Measurements from ENCODE around the gene TMEM120B.
A peak's percentile ranks its signal among the peaks of the same experiment; 100 is the strongest.

The TMEM120B gene

DNA sequence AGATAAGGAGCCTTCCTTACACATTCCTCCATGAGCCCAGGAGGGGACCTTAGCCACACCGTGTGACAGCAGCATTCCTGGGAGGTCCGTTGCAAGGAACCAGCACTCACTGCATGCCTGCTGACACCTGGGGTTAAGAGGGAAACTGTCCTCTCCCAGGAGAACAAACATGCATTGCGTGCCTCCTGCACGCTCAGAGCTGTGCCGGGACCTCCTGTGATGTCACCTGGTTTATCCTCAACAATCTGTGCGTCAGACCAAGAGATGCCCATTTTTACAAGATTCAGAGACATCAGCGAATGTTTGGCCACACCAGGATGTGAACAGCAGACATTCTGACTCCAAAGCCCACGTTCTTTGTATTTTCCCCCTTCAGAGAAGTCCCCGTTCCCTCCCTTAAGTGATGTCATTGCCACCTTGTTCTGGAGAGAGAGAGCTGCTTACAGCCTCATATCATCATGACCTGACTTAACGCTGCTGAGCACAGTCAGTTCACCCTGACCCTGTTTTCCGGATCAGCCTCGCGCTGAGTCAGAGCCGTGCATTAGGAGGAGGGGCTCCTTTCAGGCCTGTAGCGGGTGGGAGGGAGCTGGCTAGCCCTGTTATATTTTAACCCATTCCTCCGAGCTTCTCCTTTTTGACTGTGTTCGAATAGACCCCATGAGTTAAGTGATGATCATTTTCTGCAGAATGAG, 36.2 kb downstream of the TMEM120B start:
- peak; percentile 91 for DNase-seq (ENCODE audit: low read depth)
- TF ChIP-seq, protein P1, sequence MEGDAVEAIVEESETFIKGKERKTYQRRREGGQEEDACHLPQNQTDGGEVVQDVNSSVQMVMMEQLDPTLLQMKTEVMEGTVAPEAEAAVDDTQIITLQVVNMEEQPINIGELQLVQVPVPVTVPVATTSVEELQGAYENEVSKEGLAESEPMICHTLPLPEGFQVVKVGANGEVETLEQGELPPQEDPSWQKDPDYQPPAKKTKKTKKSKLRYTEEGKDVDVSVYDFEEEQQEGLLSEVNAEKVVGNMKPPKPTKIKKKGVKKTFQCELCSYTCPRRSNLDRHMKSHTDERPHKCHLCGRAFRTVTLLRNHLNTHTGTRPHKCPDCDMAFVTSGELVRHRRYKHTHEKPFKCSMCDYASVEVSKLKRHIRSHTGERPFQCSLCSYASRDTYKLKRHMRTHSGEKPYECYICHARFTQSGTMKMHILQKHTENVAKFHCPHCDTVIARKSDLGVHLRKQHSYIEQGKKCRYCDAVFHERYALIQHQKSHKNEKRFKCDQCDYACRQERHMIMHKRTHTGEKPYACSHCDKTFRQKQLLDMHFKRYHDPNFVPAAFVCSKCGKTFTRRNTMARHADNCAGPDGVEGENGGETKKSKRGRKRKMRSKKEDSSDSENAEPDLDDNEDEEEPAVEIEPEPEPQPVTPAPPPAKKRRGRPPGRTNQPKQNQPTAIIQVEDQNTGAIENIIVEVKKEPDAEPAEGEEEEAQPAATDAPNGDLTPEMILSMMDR (IDR thresholded peaks at IDR 0.05; ENCODE audit: low read length, missing control alignments), result no peak
- H3K4me3 ChIP-seq (replicated peaks; ENCODE audit: low read depth, low read length), result no peak overlapping the region

DNA sequence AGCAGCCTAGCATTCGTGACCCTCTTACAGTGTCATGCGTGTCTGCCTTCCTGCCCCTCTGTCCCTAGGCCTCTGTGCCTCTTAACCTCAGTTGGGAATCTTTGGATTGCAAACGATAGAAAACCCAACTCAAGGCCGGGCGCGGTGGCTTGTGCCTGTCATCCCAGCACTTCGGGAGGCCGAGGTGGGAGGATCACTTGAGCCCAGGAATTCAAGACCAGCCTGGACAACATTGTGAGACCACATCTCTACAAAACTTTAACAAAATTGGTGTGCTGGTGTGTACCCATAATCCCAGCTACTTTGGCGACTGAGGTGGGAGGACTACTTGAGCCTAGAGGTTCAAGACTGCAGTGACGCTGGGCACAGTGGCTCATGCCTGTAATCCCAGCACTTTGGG, 36.7 kb downstream of the TMEM120B start:
- no peak for DNase-seq (ENCODE audit: low read depth)
- TF ChIP-seq, protein P1 (IDR thresholded peaks at IDR 0.05; ENCODE audit: low read length, missing control alignments), result no peak
- no peak overlapping the region for H3K4me3 ChIP-seq (replicated peaks; ENCODE audit: low read depth, low read length)

DNA sequence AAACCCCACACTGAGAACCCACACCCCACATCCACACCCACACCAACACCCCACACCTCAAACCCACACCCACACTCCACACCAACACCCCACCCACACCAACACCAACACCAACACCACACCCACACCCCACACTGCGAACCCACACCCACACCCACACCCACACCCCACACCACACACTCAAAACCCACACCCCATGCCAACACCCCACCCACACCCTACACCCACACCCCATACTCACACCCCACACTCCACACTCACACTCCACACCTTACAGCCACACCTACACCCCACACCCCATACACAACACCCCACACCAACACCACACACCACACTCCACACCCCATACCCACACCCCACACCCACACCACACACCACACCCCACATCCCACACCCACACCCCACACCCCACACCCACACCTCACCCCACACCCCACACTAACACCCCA, 38.0 kb downstream of the TMEM120B start:
- H3K4me3 ChIP-seq (replicated peaks; ENCODE audit: low read depth, low read length), result no peak overlapping the region
- no peak for DNase-seq (ENCODE audit: low read depth)
- TF ChIP-seq, protein P1 (IDR thresholded peaks at IDR 0.05; ENCODE audit: low read length, missing control alignments), result no peak

DNA sequence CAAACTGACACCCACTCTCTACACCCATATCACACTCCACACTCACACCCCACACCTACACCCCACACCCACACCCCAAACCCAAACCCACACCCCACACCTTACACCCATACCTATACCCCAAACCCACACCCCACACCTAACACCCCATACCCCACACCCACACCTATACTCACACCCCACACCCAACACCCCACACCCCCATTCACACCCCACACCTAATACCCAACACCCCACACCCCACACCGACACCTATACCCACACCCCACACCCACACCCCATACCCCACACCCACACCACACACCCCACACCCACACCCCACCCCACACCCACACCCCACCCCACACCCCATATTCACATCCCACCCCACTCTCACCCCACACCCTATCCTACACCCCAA, 38.5 kb downstream of the TMEM120B start:
- TF ChIP-seq, protein P1 (IDR thresholded peaks at IDR 0.05; ENCODE audit: low read length, missing control alignments), result no peak
- no peak overlapping the region for H3K4me3 ChIP-seq (replicated peaks; ENCODE audit: low read depth, low read length)
- DNase-seq (ENCODE audit: low read depth), result no peak

DNA sequence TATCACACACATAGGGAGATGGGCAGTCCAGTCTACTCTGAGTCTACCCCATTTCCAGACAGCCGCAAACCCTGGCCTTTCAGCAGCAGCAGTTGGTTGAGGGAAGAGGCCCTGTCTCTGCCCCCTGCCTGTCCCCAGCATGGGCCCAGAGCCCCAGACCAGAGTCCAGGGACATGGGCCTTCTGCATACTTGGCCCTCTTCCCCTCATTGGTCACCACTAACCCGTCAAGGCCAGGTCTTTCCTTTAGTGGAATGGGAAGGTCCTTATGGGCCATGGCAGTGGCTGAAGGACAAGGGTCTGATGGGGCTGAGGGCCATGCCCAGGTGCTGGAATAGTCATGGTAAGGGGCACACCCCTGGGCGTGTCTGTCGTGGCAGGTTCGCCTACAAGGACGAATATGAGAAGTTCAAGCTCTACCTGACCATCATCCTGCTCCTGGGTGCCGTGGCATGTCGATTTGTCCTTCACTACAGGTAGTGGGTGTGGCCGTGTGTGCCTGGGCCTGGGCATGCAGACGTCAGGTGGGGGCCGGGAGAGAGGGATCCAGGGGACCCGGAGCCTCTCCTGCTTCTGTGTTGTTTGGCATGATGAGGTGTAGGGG, 39.3 kb downstream of the TMEM120B start:
- DNase-seq (ENCODE audit: low read depth), result no peak
- H3K4me3 ChIP-seq (replicated peaks; ENCODE audit: low read depth, low read length), result no peak overlapping the region
- TF ChIP-seq, protein P1 (IDR thresholded peaks at IDR 0.05; ENCODE audit: low read length, missing control alignments), result no peak

DNA sequence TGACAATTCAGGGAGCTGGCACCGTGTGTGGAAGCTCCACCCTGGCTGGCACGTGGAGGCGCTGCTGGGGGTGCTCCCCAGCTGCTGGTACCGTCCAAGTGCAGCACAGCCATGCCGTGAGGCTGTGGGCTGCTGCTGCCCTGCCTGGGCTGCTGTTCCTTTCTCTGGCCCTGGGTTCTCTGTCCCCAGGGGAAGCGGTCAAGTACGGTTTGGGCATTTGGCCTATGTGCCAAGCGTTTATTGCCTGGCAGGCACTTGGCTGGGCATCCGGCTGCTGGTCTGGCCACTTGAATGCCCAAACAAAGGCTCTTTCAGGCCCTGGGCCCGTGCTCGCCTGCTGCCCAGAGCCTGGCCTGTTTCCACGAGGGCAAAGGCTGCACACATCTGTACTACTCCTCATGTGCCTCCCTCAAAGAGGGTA, 41.3 kb downstream of the TMEM120B start:
- no peak for DNase-seq (ENCODE audit: low read depth)
- TF ChIP-seq, protein P1 (IDR thresholded peaks at IDR 0.05; ENCODE audit: low read length, missing control alignments), result no peak
- no peak overlapping the region for H3K4me3 ChIP-seq (replicated peaks; ENCODE audit: low read depth, low read length)

Measured in fibroblast of pulmonary artery (primary cell).